ENCODE measurements around the gene U2AF1.
"Not testable (repeated sequence)": the region's sequence is repeated elsewhere in the genome, so short reads cannot be mapped to it uniquely, and the experiment has no call there.

Gene U2AF1

DNA sequence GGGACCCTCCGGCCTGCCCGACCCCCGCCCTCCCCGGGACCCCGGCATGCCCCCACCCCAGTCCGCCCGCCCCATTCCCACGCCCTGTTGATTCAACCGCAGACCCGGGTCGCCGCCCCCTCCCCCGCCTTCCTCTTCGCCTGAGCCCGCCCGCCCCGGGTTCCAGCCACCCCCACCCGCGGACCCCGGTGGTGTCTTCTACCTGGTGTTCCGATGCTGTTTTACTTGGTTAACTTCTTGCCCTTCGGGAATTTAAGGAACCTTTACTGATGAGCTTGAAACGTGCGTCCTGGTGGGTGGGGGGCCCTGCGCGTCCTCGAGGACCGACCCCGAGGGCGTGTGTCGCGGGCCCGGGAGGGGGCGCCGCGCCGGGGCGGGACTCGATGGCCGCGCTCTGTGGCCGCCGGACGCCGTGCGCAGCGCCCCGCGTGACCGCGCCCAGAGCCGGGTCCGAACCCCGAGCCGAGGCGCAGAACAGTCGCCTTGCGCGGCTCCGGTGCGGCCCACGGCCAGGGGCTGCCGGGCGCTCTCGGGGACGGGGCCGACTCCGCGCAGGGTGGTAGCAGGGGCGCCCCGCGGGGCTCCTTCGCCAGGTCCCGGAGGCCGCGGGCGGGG is 31.2 kb downstream of the U2AF1 start:
- not testable (repeated sequence) for DNase-seq

DNA sequence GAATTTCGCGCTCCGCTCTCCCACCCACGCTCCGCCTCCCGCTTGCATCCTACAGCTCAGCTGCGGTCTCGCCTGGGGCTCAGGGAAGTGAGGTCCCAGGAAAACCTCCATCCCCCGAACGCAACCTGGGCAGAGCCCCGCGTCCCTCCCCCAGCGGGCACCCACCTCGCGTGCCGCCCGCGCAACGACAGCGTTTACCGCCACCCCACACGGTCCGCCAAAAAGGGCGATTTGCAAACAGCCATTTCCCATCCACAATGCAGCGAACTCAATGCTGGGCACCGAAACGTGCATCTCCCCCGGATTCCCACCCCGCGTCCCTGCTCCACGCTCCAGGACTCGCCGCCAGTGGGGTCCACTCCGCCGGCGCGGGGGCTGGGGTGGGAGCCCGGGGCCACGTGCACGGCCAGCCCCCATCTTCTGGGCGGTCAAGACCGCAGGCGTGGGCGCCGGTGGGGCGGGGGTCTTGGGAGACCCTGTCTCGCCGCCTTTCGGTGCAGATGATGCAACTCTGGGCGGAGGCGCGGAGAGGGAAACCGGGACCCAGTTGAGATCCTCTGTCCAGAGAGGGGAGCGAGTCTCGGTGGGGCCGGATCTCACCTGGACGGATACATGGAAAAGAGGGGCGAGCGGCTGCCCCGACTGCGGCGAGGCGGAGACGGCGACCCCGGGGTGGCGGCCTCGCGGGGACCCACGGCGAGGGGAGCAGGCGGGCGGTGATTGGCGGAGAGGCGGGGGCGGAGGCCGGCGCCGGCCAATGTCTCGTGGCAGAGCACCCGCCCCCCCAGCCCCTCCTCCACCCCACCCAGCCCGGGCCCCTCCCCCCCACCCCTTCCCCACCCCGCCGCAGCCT is 32.0 kb downstream of the U2AF1 start, which contains the start of gene CBS:
Gene CBS (minus strand): TSS at position 666 of the 853 bp plus-strand sequence. CDS start 3,642 bp downstream, outside the sequence.
- DNase-seq: not testable (repeated sequence)

DNA sequence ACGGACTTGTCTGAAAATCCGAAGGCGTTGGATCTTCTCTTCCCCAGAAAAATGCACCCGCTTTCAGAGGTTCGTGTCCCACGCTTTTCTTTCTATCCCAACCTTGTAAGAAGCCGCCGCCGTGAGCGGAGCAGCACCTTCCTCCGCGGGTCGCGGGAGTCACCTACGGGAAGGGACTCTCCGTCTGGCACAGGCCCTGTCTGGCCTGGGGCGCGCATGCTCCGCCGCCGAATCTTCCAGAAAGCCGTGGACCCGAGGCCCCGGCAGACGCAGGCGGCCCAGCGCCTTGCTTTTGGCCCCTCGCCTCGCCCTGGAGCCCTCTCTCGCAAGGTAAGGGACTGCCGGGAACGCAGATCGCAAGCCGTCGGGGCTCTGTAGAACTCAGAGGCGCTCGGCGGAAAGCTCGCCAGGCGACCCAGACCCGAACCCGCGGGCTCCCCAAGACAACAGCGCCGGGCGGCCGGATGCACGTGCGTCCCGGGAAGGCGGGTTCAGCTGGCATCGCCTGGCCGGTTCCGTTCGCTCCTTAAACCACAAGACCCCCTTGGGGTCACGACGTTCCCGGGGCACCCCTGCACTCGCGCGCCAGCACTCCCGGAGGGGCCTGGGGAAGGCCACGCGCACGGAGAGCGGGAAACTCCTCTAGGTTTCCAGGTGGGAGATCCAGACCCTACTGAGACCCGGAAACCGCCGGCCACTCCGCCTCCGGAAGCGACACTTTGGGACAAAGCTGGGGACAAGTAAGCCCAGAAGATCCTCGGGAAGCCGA is 32.8 kb downstream of the U2AF1 start:
- not testable (repeated sequence) for DNase-seq

DNA sequence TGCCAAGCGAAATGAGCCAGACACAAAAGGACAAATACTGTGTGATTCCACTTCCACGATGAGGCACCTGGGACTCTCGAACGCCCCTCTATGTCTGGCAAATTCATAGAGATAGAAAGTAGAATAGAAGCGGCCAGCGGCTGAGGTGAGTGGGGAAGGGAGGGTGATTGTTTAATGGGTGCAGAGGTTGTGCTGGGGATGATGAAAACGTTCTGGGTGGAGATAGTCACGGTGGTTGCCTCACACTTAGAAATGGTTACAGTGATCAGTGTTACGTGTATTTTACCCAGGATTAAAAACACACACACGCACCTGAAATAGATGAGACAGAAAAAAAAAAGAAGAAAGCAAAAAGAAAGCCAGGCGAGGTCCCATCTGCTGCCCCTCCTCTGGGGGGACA is 34.6 kb downstream of the U2AF1 start:
- not testable (repeated sequence) for DNase-seq

DNA sequence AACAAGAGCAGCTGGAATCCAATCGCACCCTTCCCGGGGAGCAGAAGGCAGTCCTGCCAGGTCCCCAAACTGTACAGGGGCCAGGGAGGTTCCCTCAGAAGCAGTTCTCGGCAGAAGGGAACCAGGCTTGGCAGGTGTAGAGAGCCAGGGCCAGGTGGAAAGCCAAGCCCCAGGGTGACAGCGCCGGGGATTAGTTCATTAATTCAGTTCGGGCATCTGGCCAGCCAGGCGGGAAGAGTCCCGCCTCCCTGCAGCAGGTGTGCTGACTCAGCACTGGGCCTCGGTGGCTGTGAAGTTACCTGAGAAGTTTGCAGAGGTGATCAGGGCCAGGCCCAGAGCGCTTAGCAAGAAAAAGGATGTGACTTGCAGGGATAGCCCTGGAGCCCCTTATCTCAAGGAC is 37.7 kb downstream of the U2AF1 start:
- DNase-seq: not testable (repeated sequence)

DNA sequence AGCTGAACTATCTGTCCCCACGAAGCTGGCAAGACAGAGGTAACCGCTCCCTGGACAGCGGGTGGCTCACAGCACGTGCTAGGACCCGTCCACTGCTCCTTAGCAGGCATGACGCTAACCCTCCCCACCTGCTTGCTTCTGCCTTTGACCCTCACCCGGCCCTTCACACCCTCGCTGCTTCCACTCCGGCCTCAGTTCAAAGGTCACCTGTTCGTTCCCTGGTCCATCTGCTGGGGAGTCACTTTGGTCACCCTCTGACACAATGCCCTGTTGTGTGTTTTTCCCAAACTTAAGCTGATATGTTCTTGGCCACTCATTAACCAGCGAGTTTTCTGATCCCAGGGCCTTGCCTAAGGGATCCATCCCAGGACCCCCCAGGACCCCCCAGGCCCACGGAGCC is 39.3 kb downstream of the U2AF1 start:
- not testable (repeated sequence) for DNase-seq

DNA sequence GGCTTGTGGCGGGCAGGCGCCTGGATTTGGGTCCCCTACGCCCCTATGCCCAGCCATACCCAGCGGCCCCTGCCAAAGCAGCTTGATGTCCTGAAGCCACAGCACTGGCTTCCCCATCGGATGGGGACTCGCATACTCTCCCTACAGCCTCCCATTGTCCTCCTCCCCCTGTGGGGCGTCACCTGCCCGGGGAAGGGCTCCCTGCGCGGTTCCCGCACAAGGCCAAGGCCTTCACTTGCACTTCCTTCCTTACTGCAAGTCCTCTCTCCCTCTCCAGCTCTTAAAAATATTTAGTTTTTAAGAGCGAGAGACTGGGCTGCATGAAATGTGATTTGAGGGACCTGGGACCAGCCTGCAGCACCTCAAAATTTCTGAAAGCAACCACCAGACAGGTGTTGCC is 40.7 kb downstream of the U2AF1 start:
- not testable (repeated sequence) for DNase-seq

DNA sequence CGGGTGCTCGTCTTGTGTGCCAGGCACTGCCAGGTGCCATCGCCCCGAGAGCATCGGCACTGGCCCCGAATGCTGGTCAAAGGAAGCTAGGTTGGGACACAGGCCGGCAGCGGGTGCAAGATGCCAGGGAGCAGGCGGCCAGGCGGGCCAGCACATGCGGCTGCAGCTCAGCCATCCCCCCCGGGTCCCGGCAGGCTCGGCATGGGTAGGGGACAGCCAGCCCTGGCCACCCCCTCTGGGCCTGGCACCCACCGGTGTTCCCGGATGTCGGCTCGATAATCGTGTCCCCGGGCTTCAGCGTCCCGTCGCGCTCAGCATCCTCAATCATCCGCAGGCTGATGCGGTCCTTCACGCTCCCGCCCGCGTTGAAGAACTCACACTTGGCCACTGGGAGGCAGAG is 41.4 kb downstream of the U2AF1 start:
- DNase-seq: not testable (repeated sequence)

DNA sequence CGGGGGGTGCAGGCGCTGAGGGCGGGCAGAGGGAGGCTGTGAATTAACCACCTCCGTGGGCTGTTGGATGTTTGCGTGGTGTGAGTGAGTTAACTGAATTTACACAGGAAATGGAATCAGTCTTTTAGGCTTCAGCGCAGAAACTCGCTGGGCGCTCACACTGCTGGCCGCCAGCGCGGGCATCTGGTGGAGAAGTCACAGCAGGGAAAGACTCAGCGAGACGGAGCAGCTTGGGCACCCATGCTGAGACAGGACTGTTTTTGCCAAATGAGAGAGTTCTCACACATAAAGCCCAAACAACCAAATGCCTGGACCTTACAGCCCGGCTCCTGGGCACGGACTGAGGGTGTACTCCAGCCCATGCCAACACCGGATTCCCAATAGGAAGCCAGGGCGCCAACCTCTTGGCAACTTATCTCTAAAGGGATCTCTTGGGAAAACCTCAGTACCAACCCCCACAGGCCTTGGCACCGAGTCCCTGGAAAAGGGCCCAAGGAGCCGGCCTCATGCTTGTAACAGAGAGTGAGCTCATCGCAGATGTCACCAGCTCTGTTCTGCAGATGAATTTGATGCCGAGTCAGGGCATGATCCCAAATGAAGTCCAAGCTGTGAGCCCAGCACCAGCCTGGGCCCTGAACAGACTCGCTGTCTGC is 43.0 kb downstream of the U2AF1 start:
- DNase-seq: not testable (repeated sequence)

DNA sequence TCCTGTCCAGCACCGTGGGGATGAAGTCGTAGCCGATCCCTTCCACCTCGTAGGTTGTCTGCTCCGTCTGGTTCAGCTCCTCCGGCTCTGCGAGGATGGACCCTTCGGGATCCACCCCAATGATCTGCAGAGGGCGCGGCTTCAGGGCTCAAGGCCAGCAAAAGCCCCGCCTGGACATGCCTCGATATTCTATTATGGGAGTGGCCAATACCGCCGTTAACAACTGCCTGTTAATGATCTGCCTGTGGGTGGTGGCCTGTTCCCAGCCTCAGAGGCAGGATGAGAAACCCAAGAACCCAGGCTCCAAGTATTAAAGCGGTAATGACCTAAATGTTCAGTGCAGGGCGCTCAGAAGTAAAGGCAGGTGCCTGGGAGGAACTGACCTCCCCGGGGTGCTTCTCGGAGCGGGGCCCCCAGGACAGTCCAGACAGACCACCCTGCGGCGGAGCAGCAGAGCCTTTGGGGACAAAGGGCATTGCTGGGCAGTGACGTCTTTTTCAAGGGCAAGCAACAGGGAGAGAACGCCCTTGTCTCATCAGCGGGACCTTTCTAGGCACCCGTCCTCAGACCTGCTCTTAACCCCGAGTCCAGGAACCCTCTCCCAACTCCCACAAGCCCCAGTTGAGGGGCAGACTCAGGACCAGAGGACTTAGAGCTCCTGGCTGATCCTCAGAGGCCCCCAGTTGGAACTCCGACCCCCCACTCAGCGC is 44.3 kb downstream of the U2AF1 start:
- DNase-seq: not testable (repeated sequence)

DNA sequence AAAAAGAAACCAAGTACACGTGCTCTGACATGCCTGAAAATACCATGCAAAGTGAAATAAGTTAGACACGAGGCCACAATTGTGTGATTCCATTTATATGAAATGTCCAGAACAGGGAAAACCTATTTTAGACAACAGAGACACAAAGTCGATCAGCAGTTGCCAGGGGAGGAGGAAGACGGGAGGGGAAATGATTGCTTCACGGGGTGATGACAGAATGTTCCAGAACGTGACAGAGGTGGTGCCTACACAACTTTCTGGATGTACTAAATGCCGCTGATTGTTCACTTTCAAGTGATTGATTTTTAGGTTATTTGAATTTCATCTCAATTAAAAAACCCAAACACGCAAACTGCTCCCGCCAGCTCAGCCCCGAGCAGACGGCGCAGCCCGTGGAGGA is 54.3 kb downstream of the U2AF1 start:
- DNase-seq: not testable (repeated sequence)

DNA sequence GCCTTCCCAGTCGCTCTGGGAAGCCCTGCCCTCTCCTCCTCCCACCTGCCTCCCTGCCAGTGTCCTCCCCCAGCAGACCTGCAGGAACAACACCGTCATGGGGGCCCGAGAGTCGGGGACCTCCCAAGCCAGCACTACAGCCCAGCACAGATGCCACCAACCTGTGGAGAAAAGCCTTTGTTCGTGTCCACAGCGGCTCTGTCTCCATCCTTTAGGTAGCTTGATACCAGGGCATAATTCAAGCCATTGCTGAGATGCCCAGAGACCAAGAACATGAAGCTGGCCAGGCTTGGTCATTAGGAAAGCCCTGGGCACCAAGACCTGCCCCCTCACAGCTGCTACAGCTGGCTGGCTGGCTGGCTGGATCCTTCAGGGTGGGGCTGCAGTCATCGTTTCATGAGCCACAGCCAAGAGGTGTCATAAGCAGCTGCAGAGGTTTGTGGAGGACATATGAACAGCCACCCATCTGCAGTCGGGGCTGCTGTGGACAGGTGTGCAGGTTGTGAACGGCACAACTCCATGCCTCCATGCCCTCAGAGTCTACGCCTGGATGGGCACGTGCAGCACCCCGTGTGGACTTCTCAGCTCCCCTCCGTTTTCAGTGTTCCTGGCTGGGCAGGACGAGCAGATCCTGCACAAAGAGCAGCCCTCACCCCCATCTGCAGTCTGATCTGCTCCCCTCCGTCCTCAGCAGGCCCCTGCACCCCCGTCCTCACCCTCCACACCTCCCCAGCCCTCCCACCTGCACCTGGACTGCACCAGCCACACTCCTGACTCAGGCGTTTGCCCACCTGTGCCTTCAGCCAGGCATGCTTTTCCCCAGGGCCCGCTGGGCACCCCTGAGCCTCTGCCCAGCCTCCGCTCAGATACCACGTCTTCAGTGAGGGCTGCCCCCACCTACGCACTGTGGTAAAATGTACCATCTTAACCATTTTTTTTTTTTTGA is 61.2 kb downstream of the U2AF1 start:
- not testable (repeated sequence) for DNase-seq

DNA sequence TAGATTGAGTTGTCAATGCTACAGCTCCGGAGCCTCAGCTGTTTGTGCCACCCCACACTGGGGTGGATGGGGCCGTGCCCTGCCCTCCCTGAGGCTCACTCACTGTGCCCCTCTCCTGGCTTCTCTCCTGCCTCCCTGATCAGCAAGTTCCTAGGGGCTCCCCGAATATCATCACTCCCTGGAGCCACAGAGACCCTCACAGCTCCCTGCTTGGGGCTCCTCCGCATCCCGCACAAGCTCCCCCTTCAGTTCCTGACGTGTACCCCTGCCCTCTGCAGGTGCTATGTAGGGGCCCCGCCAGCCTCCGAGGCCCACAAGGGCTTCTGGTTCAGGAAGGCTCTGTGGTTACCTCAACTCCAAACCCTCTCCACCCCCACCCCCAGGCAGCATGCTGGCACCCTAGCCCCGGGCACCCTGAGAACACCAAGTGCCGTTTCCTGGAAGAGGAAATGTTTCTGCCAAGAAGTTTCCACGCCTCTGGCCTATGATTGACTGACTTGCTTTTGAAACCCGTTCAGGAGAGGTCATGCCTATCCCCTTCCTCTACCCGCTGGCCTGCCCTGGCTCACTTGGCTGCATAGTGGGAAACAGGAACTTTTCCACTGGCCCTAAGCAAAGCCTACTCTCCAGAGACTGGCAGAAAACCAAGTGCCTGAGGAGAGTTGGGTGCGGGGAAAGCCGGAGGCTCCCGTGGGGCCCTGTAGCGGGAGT is 62.0 kb downstream of the U2AF1 start:
- DNase-seq: not testable (repeated sequence)

DNA sequence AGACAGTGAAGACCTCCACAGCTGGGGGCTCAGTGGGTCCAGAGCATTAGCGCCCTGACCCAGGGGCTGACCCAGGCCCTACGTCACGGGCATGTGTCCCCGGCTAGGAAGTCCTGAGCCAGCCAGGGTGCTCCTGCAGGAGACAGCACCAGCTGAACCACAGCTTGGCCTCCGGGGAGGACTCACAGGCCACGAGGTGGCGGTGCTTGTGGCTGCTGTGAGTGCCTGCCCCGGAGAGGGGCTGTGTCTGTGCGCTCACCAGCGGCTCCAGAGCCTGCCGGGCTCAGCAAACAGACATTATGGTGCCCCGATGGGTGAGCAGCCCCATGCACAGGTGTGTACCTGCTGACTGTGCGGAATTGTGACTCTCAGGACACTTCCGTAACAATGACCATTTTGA is 62.8 kb downstream of the U2AF1 start:
- DNase-seq: not testable (repeated sequence)

DNA sequence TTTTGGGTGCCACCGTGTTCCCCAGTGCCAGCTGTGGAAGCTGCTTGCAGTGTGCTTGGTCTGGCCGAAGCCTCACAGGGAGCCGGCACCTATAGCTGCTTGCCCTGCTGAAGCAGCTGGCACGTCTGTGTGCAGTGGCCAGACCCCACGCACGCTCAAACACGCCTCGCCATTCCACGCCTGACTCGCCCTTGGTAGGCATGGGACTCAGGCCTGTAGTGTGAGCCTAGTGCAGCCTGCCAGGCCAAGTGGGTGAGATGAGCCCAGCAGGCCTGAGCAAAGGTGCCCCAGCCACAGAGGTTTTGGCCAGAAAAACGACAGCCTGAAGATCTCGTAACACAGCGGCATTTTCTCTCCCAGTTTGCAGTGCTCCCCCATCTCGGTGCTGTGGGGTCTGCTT is 64.1 kb downstream of the U2AF1 start:
- DNase-seq: not testable (repeated sequence)

Data from AML-193 (cell line).